ENCODE data around the gene COCH.

GRCh38 chr14:30849354-30849753 lies 25.0 kb upstream of the COCH start:
- TF ChIP-seq CTCF (conservative IDR thresholded peaks at IDR 0.05; ENCODE audit: low read length), result no peak
- no peak for TF ChIP-seq EZH2phosphoT487 (IDR thresholded peaks at IDR 0.05; ENCODE audit: borderline replicate concordance)
